GM12891 (cell line): Measurements from ENCODE around the gene FADS1.

ENCODE experiments used
- DNase-seq: peaks from one replicate; pipeline ENCODE4 v3.0.0; 2011; ENCODE audit warnings: low spot score; ENCODE audit not compliant: insufficient read length
- FAIRE-seq: peaks from 2 replicates; lab custom pipeline; 2011; peaks lifted over from hg19 to GRCh38; lab: Jason Lieb, UNC
- PAX5 ChIP-seq: IDR thresholded peaks from 2 replicates; pipeline ENCODE4 v1.6.1; 2011; ENCODE audit warnings: low read length, moderate library complexity, mild to moderate bottlenecking; ENCODE audit not compliant: insufficient read depth, severe bottlenecking
- POLR2A ChIP-seq: IDR thresholded peaks from 2 replicates; pipeline ENCODE4 v1.6.1; 2011; ENCODE audit warnings: low read depth, low read length, control low read depth
- POLR2AphosphoS5 ChIP-seq: IDR thresholded peaks from 2 replicates; pipeline ENCODE4 v1.6.1; 2011; ENCODE audit warnings: low read depth, low read length, control low read depth
- POU2F2 ChIP-seq: IDR thresholded peaks from 2 replicates; pipeline ENCODE4 v1.6.1; 2011; ENCODE audit warnings: low read depth, mild to moderate bottlenecking, control low read depth, low read length, moderate library complexity
- SPI1 ChIP-seq: IDR thresholded peaks from 2 replicates; pipeline ENCODE4 v1.6.1; 2011; ENCODE audit warnings: low read depth, low read length, control low read depth
- TAF1 ChIP-seq: IDR thresholded peaks from 2 replicates; pipeline ENCODE4 v1.6.1; 2011; ENCODE audit warnings: low read depth, low read length, control low read depth

FADS1 gene

DNA sequence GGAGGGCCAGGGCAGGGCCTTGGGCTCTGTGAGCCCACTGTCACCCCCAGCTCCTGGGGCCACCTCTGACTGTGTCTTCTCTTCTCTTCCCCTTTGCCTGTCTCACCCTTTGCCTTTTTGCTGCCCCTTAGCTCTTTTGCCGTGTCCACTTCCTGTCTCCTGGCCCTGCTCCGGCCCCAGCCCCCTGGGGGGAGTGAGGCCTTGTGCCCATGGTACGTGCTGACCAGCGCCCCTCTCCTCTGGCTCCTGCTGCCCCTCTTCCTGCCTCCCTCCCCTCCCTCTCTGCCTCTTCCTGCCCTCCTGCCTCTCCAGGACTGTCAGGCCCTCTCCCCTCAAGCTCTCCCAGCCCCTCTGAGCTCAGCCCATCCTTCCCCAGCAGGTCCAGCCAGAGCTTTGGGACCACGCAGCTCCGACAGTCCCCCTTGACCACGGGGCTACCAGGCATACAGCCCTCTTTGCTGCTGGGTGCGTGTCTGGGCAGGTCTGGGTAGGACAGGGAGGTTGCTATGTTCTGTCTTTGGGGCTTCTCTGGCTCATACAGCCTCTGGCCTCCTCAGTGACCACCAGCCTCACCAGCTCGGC lies 36.1 kb downstream of the FADS1 start:
- no peak for DNase-seq
- TF ChIP-seq POLR2A (no peak), TAF1 (no peak), POU2F2 (no peak), POLR2AphosphoS5 (no peak), PAX5 (no peak), SPI1 (no peak)

DNA sequence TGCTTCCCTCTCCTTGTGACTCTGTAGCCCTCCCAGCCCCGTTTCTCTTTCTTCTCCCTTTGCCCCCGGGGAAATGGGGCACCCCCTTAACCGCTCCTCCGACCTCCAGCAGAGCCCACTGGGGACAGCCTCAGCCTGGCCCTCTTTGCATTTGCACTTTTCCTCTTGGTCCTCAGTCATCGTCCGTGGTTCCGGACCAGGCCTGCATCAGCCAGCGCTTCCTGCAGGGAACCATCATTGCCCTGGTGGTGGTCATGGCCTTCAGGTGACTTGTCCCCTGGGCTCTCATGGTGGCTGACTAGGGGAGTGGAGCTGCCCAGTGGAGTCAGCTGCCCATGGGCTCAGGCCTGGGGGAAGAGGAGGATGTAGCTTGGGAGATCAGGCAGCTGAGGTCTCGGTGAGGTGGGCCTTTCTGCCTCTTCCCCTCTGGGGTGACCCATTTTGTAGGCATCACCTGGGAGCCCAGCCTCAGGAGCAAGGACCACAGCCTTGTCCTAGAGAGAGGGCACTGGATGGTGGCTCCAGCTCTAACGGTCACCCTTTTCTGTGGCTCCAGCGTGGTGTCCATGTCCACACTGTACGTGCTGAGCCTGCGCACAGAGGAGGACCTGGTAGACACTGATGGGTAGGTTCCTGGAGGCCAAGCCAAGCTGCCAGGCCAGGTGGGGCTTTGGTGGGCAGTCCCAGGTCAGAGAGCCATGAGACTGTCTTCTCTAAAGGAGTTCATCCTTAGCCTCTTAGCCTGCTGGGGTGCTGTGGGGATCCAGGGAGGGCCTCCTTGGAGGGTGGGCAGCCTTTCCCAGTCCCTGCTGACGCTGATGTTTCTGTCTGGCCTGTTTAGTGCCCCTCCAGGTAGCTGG lies 36.9 kb downstream of the FADS1 start:
- TF ChIP-seq SPI1 (no peak), TAF1 (no peak)
- DNase-seq (no peak), FAIRE-seq (no peak)

More for the DNA sequence above, 36.1 kb downstream of the FADS1 start:
- FAIRE-seq: no peak

DNA sequence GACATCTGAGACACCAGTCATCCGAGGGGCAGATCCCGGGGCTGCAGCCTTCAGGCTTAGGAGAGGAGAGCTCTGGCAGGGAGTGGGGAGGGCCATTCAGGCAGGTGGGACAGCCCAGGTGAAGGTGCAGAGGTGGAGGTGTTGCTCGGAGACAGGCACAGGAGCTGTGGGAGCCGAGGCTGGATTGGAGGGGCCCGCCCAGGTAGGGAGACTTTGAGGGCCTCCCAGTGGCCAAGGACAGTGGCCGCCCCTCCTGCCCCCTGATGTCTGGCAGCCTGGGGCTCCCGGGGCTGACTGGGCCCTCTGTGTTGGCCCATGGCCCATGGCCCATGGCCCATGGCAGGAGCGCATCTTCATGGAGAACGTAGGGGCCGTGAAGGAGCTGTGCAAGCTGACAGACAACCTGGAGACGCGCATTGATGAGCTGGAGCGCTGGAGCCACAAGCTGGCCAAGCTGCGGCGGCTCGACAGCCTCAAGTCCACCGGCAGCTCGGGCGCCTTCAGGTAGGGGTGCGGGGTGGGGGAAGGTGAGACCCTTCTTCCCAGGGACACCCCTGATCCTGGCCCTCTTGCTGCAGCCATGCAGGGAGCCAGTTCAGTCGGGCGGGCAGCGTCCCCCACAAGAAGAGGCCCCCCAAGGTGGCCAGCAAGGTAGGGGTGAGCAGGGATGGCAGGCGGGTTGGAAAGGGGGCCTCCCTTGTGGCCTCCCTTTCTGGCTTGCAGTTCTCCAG lies 37.7 kb downstream of the FADS1 start:
- DNase-seq (no peak), FAIRE-seq (no peak)
- TF ChIP-seq POLR2AphosphoS5: no peak
- no peak for TF ChIP-seq POLR2A
- no peak for TF ChIP-seq TAF1
- no peak for TF ChIP-seq POU2F2
- no peak for TF ChIP-seq SPI1
- no peak for TF ChIP-seq PAX5

- no peak for DNase-seq
- TF ChIP-seq PAX5 (no peak), POLR2A (no peak), TAF1 (no peak), POU2F2 (no peak), SPI1 (no peak), POLR2AphosphoS5 (no peak)
- no peak for FAIRE-seq
Measured at GRCh38 chr11:61778357-61778886, 38.4 kb downstream of the FADS1 start.

DNA sequence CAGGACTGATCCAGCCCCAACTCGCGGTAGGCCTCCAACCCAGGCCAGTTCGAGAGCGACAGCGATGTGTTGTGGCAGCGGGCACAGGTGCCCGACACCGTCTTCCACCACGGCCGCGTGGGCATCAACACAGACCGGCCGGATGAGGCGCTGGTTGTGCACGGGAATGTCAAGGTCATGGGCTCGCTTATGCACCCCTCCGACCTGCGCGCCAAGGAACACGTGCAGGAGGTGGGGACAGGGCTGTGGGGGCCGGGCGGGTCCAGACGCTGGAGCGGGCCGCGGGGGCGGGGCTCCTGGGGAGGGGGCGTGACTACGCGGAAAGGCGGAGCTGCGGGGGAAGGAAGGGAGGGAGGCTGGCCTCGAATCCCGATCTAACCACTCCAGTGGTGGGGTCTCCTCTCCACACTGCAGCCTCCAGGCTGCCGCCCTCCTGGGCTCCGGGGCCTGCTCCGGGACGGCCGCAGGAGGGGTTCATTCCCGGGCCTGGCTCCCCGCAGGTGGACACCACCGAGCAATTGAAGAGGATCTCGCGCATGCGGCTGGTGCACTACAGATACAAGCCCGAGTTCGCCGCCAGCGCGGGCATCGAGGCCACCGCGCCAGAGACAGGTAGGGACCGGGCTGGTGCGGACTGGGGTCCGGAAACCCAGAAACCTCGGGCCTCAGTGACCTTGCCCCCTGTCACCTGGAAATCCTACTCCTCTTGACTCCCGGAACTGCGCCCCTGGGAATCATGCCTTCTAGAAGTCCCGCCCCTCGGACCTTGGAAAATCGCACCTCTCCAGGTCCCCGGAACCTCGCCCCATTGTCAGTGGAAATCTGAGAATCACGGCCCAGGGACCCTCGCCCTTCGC lies 39.3 kb downstream of the FADS1 start:
- peak; percentile 67 for DNase-seq
- TF ChIP-seq POLR2A (no peak), POU2F2 (no peak), PAX5 (no peak), POLR2AphosphoS5 (no peak), TAF1 (no peak), SPI1 (no peak)

GRCh38 chr11:61776561-61777075 lies 40.2 kb downstream of the FADS1 start:
- FAIRE-seq (no peak), DNase-seq (peak; percentile 97)
- TF ChIP-seq POLR2A: no peak
- 0 out of 2 replicates have a peak, but pooled peaks have one; percentile 29 for TF ChIP-seq POU2F2

More for the DNA sequence above, 39.3 kb downstream of the FADS1 start:
- peak; percentile 81 for FAIRE-seq

GRCh38 chr11:61775606-61776554 lies 40.9 kb downstream of the FADS1 start:
- DNase-seq (no peak), FAIRE-seq (no peak)
- TF ChIP-seq SPI1: no peak
- no peak for TF ChIP-seq POLR2AphosphoS5
- TF ChIP-seq POU2F2: no peak
- TF ChIP-seq TAF1: no peak
- no peak for TF ChIP-seq PAX5
- no peak for TF ChIP-seq POLR2A

DNA sequence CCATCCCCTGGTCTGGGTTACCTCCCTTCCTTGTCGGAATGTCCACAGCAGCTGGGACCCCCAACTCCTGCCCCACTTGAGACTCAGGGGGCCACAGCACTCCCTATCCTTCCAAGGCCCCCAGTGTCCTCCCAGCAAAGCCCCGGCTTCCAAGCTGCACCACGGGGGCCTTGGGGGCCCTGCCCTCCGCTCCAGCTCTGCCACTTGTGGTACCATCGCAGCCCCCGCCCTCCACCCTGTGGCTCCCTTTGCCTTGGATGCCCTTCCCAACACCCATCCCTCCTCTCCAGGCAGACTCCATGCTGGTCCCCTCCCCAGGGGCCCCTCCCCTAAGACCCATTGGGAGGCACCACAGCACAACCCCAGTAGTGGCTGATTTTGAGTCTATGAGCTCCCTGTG lies 41.7 kb downstream of the FADS1 start:
- no peak for DNase-seq
- TF ChIP-seq TAF1 (no peak), POU2F2 (no peak), POLR2AphosphoS5 (no peak), PAX5 (no peak), SPI1 (no peak), POLR2A (no peak)
- no peak for FAIRE-seq
